Thyroid gland (tissue), 4 donors: ENCODE data around the gene WNT3.

Experiments
- CTCF ChIP-seq, 6 experiments: fragments of 200-600 bp in 3 of 6; fragments of 450-650 bp in 3 of 6; sonication (generic) in 3 of 6; IDR thresholded peaks; one replicate each; pipeline ENCODE4 v1.5.1; 2016 to 2019; ENCODE audit warnings: antibody characterized with exemption in 6 of 6, mild to moderate bottlenecking in 2 of 6, inconsistent platforms in 1 of 6, moderate library complexity in 1 of 6
- POLR2A ChIP-seq, 2 donors: fragments of 450-650 bp; IDR thresholded peaks; one replicate each; pipeline ENCODE4 v1.6.1; 2017; ENCODE audit warnings: antibody characterized with exemption in 2 of 2, mild to moderate bottlenecking in 2 of 2, moderate library complexity in 1 of 2

- TF ChIP-seq CTCF (IDR thresholded peaks at IDR 0.05) (no peak), POLR2A (IDR thresholded peaks at IDR 0.05) (no peak)
Measured at GRCh38 chr17:46850688-46851028, 32.2 kb upstream of the WNT3 start.
